PFSK-1 (cell line): ENCODE data around the gene BNIP5.

ENCODE experiments used
- FOXP2 ChIP-seq: optimal IDR thresholded peaks from 2 replicates; pipeline ENCODE3; 2011; ENCODE audit warnings: borderline replicate concordance, control low read depth, inconsistent platforms; ENCODE audit not compliant: insufficient read depth; ENCODE audit errors: extremely low read length, extremely low read depth
- POLR2AphosphoS5 ChIP-seq: IDR thresholded peaks from 2 replicates; pipeline ENCODE4 v1.6.1; 2012; ENCODE audit warnings: low read depth, mild to moderate bottlenecking, control low read depth, low read length, moderate library complexity
- REST ChIP-seq, 2 experiments: IDR thresholded peaks; 2 replicates each; pipeline versions ENCODE4 v1.6.1 to v1.8.0; 2011 to 2012; ENCODE audit warnings: low read depth in 2 of 2, low read length in 2 of 2, control low read depth in 1 of 2, inconsistent platforms in 1 of 2, mild to moderate bottlenecking in 1 of 2, moderate library complexity in 1 of 2; ENCODE audit not compliant: insufficient read depth in 1 of 2
- SIN3A ChIP-seq: IDR thresholded peaks from 2 replicates; pipeline ENCODE4 v1.6.1; 2012; ENCODE audit warnings: mild to moderate bottlenecking, low read length, moderate library complexity, borderline replicate concordance; ENCODE audit not compliant: insufficient read depth
- TAF1 ChIP-seq: IDR thresholded peaks from 2 replicates; pipeline ENCODE4 v1.6.1; 2012; ENCODE audit warnings: low read length, control low read depth, borderline replicate concordance; ENCODE audit not compliant: insufficient read depth

The BNIP5 gene

GRCh38 chr6:36352477-36353157 is 15.9 kb upstream of the BNIP5 start:
- TF ChIP-seq SIN3A, result no peak
- TF ChIP-seq POLR2AphosphoS5, result no peak
- no peak for TF ChIP-seq FOXP2

- no peak for TF ChIP-seq POLR2AphosphoS5
- TF ChIP-seq REST (IDR thresholded peaks at IDR 0.05; ENCODE audit: insufficient read depth in 1 of 2, low read depth in 2 of 2, low read length in 2 of 2), result no peak
- TF ChIP-seq SIN3A, result no peak
- TF ChIP-seq TAF1, result no peak
- TF ChIP-seq FOXP2, result no peak
These were observed 14.2 kb upstream of the BNIP5 start for GRCh38 chr6:36350681-36351571.

- no peak for TF ChIP-seq REST (IDR thresholded peaks at IDR 0.05; ENCODE audit: insufficient read depth in 1 of 2, low read depth in 2 of 2, low read length in 2 of 2)
- no peak for TF ChIP-seq FOXP2
- no peak for TF ChIP-seq TAF1
- no peak for TF ChIP-seq SIN3A
- no peak for TF ChIP-seq POLR2AphosphoS5
These were observed 13.4 kb upstream of the BNIP5 start for GRCh38 chr6:36350082-36350481.

GRCh38 chr6:36349240-36349639 is 12.6 kb upstream of the BNIP5 start:
- TF ChIP-seq FOXP2 (no peak), SIN3A (no peak), TAF1 (no peak), POLR2AphosphoS5 (no peak), REST (IDR thresholded peaks at IDR 0.05; ENCODE audit: insufficient read depth in 1 of 2, low read depth in 2 of 2, low read length in 2 of 2) (no peak)

- no peak for TF ChIP-seq SIN3A
- no peak for TF ChIP-seq TAF1
- TF ChIP-seq FOXP2, result no peak
- TF ChIP-seq POLR2AphosphoS5, result no peak
- no peak for TF ChIP-seq REST (IDR thresholded peaks at IDR 0.05; ENCODE audit: insufficient read depth in 1 of 2, low read depth in 2 of 2, low read length in 2 of 2)
These were observed 10.9 kb upstream of the BNIP5 start for GRCh38 chr6:36347621-36348020.
